GM08714 (cell line): ENCODE data around the gene HNRNPH2.

Experiments used
- H3K4me3 ChIP-seq: fragments of 200-500 bp; sonication (Bioruptor generic); 2 replicates; pipeline ENCODE4 v1.5.1; 2014; ENCODE audit warnings: mild to moderate bottlenecking, low read length, inconsistent platforms
- ZNF274 ChIP-seq: IDR thresholded peaks from 2 replicates; pipeline ENCODE4 v1.6.1; 2012; ENCODE audit warnings: mild to moderate bottlenecking, low read depth, low read length

HNRNPH2 gene

GRCh38 chrX:101415180-101416145 is 7.4 kb downstream of the HNRNPH2 start:
- no peak for TF ChIP-seq ZNF274
- no peak overlapping the region for H3K4me3 ChIP-seq

- H3K4me3 ChIP-seq: no peak overlapping the region
- no peak for TF ChIP-seq ZNF274
Measured at GRCh38 chrX:101416691-101417090, 8.7 kb downstream of the HNRNPH2 start.

- H3K4me3 ChIP-seq: no peak overlapping the region
- no peak for TF ChIP-seq ZNF274
Measured at GRCh38 chrX:101417190-101417589, 9.2 kb downstream of the HNRNPH2 start.

GRCh38 chrX:101417981-101418841 is 10.2 kb downstream of the HNRNPH2 start:
- peak overlapping the region; percentile 53; the same call in 1 of the 2 replicates for H3K4me3 ChIP-seq
- TF ChIP-seq ZNF274: no peak

GRCh38 chrX:101419489-101419888 is 11.5 kb downstream of the HNRNPH2 start:
- H3K4me3 ChIP-seq: no peak overlapping the region
- TF ChIP-seq ZNF274: no peak

GRCh38 chrX:101427954-101428353 is 19.9 kb downstream of the HNRNPH2 start:
- TF ChIP-seq ZNF274: no peak
- no peak overlapping the region for H3K4me3 ChIP-seq

GRCh38 chrX:101429934-101430333 is 21.9 kb downstream of the HNRNPH2 start:
- H3K4me3 ChIP-seq: no peak overlapping the region
- no peak for TF ChIP-seq ZNF274

GRCh38 chrX:101430457-101431078 is 22.5 kb downstream of the HNRNPH2 start:
- no peak for TF ChIP-seq ZNF274
- no peak overlapping the region for H3K4me3 ChIP-seq

GRCh38 chrX:101442085-101442484 is 34.1 kb downstream of the HNRNPH2 start:
- TF ChIP-seq ZNF274: no peak
- H3K4me3 ChIP-seq: no peak overlapping the region

GRCh38 chrX:101449279-101449678 is 41.3 kb downstream of the HNRNPH2 start:
- H3K4me3 ChIP-seq: no peak overlapping the region
- TF ChIP-seq ZNF274: no peak

- no peak overlapping the region for H3K4me3 ChIP-seq
- no peak for TF ChIP-seq ZNF274
Measured at GRCh38 chrX:101450085-101450484, 42.1 kb downstream of the HNRNPH2 start.

GRCh38 chrX:101450961-101451360 is 42.9 kb downstream of the HNRNPH2 start:
- TF ChIP-seq ZNF274: no peak

GRCh38 chrX:101452056-101452455 is 44.0 kb downstream of the HNRNPH2 start:
- no peak for TF ChIP-seq ZNF274
- H3K4me3 ChIP-seq: no peak overlapping the region

More at GRCh38 chrX:101450961-101451360, 42.9 kb downstream of the HNRNPH2 start:
- H3K4me3 ChIP-seq: no peak overlapping the region

- TF ChIP-seq ZNF274: no peak
- no peak overlapping the region for H3K4me3 ChIP-seq
Measured at GRCh38 chrX:101460669-101461068, 52.6 kb downstream of the HNRNPH2 start.
